K562 (cell line): Measurements from ENCODE around the gene TAF11. TPM values are rescaled to one million over a fixed set of nuclear protein-coding genes. Genes with fewer than 3 reads are reported as not detected.

ENCODE experiments used
- ATAC-seq: fragments of 200-7000 bp; cut with Tn5 transposase; 3 replicates; pipeline ENCODE4 v1.9.1; 2020; ENCODE audit warnings: moderate library complexity
- BruUV-seq: library from RNA; stranded (reverse); fragments of 400-500 nt; replicated peaks from 2 replicates; lab custom pipeline; 2021; lab: Mats Ljungman, UMichigan
- CTCF ChIA-PET: fragments of 300-600 bp; formaldehyde crosslinking; extraction: SDS; loops from one replicate; lab custom pipeline; 2021; ENCODE audit warnings: low intra/inter-chr PET ratio; lab: Yijun Ruan, JAX
- POLR2A ChIA-PET: fragments of 300-600, 350-650 bp; sonication (Branson Sonifier 250); formaldehyde crosslinking; extraction: SDS; loops from one replicate; lab custom pipeline; 2021; ENCODE audit warnings: antibody characterized with exemption, inconsistent platforms; lab: Yijun Ruan, JAX
- DNase-seq, 4 experiments: peaks; one replicate each; pipeline versions ENCODE4 v3.0.0 to v3.0.0-alpha.2; 2011 to 2018; ENCODE audit warnings: low spot score in 3 of 4, mixed read lengths in 3 of 4; ENCODE audit errors: extremely low read depth in 1 of 4
- FAIRE-seq: peaks from 2 replicates; lab custom pipeline; 2011; peaks lifted over from hg19 to GRCh38; lab: Jason Lieb, UNC
- H2AFZ ChIP-seq: 2 replicates; pipeline ENCODE4 v1.6.0; 2011; ENCODE audit warnings: low read depth, low read length, control low read depth, inconsistent platforms
- H3K27ac ChIP-seq: fragments of 200-600 bp; 3 replicates; pipeline ENCODE4 v1.8.0; 2011; ENCODE audit warnings: low read depth, mild to moderate bottlenecking, control low read depth, inconsistent platforms, low read length, moderate library complexity, mixed read lengths; ENCODE audit errors: extremely low read depth
- H3K27me3 ChIP-seq, 2 experiments: fragments of 300-600 bp in 1 of 2; 2 replicates in 1 of 2; 3 replicates in 1 of 2; pipeline versions ENCODE4 v1.6.0 to v1.8.0; 2011; ENCODE audit warnings: inconsistent platforms in 2 of 2, low read length in 2 of 2, mild to moderate bottlenecking in 1 of 2, mixed read lengths in 1 of 2, moderate library complexity in 1 of 2; ENCODE audit not compliant: control insufficient read depth in 2 of 2, insufficient read depth in 2 of 2
- H3K36me3 ChIP-seq: fragments of 300-600 bp; 3 replicates; pipeline ENCODE4 v1.8.0; 2011; ENCODE audit warnings: mild to moderate bottlenecking, low read length, inconsistent platforms; ENCODE audit not compliant: control insufficient read depth, insufficient read depth
- H3K4me1 ChIP-seq, 2 experiments: fragments of 200-600 bp in 1 of 2; replicated peaks in 1 of 2; 2 replicates in 1 of 2; 3 replicates in 1 of 2; pipeline versions ENCODE4 v1.5.1 to v1.8.0; 2011; ENCODE audit warnings: inconsistent platforms in 2 of 2, low read length in 2 of 2, mild to moderate bottlenecking in 1 of 2, mixed read lengths in 1 of 2, moderate library complexity in 1 of 2; ENCODE audit not compliant: control insufficient read depth in 2 of 2, insufficient read depth in 2 of 2
- H3K4me2 ChIP-seq: 2 replicates; pipeline ENCODE4 v1.6.1; 2011; ENCODE audit warnings: low read length, control low read depth, inconsistent platforms, mixed read lengths; ENCODE audit not compliant: insufficient read depth
- H3K4me3 ChIP-seq: fragments of 200-600 bp; sonication (generic), shearing (Covaris generic); 2 replicates; pipeline ENCODE4 v1.5.1; 2016; ENCODE audit warnings: control low read depth, inconsistent platforms
- H3K79me2 ChIP-seq: fragments of 200-600 bp; 3 replicates; pipeline ENCODE4 v1.8.0; 2011; ENCODE audit warnings: low read length, inconsistent platforms; ENCODE audit not compliant: control insufficient read depth, insufficient read depth
- H3K9ac ChIP-seq, 2 experiments: 2 replicates each; pipeline versions ENCODE4 v1.6.0 to v1.6.1; 2011; ENCODE audit warnings: low read depth in 2 of 2, low read length in 2 of 2, control low read depth in 1 of 2, inconsistent platforms in 1 of 2, mild to moderate bottlenecking in 1 of 2, mixed read lengths in 1 of 2; ENCODE audit not compliant: insufficient read depth in 1 of 2
- H3K9me1 ChIP-seq: one replicate; pipeline ENCODE4 v1.6.0; 2011; ENCODE audit warnings: inconsistent platforms, mild to moderate bottlenecking, low read length, moderate library complexity; ENCODE audit not compliant: control insufficient read depth, insufficient read depth
- H3K9me3 ChIP-seq: replicated peaks from 2 replicates; pipeline ENCODE4 v1.5.1; 2011; ENCODE audit warnings: low read depth, low read length, inconsistent platforms; ENCODE audit not compliant: control insufficient read depth, insufficient read depth
- H4K20me1 ChIP-seq: replicated peaks from 2 replicates; pipeline ENCODE4 v1.6.1; 2011; ENCODE audit warnings: low read length, inconsistent platforms, mixed read lengths; ENCODE audit not compliant: control insufficient read depth, insufficient read depth
- FOSL1 ChIP-seq: fragments of 200-800 bp; sonication (Bioruptor generic); conservative IDR thresholded peaks from 2 replicates; pipeline ENCODE4 v1.6.1; 2016; ENCODE audit warnings: missing genetic modification characterization, missing compliant biosample characterization
- FOXP4 ChIP-seq: sonication (generic); formaldehyde crosslinking; IDR thresholded peaks from 2 replicates; pipeline ENCODE4 v1.8.0; 2022; ENCODE audit warnings: mild to moderate bottlenecking, missing genetic modification reagents, borderline replicate concordance
- HOMEZ ChIP-seq: fragments of 250-450 bp; sonication (Bioruptor Pico); IDR thresholded peaks from 2 replicates; pipeline ENCODE4 v1.4.0; 2020; ENCODE audit warnings: mild to moderate bottlenecking, moderate library complexity
- KDM1A ChIP-seq, 2 experiments: fragments of 450-650 bp; IDR thresholded peaks; 2 replicates each; pipeline ENCODE4 v1.6.1; 2016; ENCODE audit warnings: mild to moderate bottlenecking in 2 of 2
- MBD2 ChIP-seq: sonication (generic); IDR thresholded peaks from 2 replicates; pipeline ENCODE4 v1.6.1; 2016; ENCODE audit warnings: low read depth, borderline replicate concordance
- MLLT1 ChIP-seq, 2 experiments: fragments of 450-650 bp; IDR thresholded peaks; 2 replicates each; pipeline ENCODE4 v1.6.1; 2016
- NCOR1 ChIP-seq: fragments of 450-650 bp; IDR thresholded peaks from 2 replicates; pipeline ENCODE4 v1.6.1; 2016; ENCODE audit warnings: mild to moderate bottlenecking, moderate library complexity
- SFPQ ChIP-seq: fragments of 200-400 bp; formaldehyde crosslinking; IDR thresholded peaks from 2 replicates; pipeline ENCODE4 v1.6.1; 2017; ENCODE audit warnings: mild to moderate bottlenecking, low read depth, low read length, moderate library complexity
- SMAD4 ChIP-seq: fragments of 250-450 bp; sonication (Bioruptor Pico); conservative IDR thresholded peaks from 2 replicates; pipeline ENCODE4 v1.8.0; 2021; ENCODE audit warnings: inconsistent platforms, mild to moderate bottlenecking, moderate library complexity
- TAF15 ChIP-seq: fragments of 200-400 bp; formaldehyde crosslinking; IDR thresholded peaks from 2 replicates; pipeline ENCODE4 v1.6.1; 2017; ENCODE audit warnings: mild to moderate bottlenecking, low read depth, low read length, moderate library complexity
- TEAD4 ChIP-seq, 2 experiments: sonication (generic) in 1 of 2; formaldehyde crosslinking in 1 of 2; IDR thresholded peaks; 2 replicates each; pipeline versions ENCODE4 v1.6.1 to v1.8.0; 2012 to 2022; ENCODE audit warnings: borderline replicate concordance in 1 of 2, inconsistent platforms in 1 of 2, low read length in 1 of 2, mild to moderate bottlenecking in 1 of 2, missing genetic modification reagents in 1 of 2
- ZNF766 ChIP-seq: fragments of 200-800 bp; sonication (Bioruptor generic); conservative IDR thresholded peaks from 2 replicates; pipeline ENCODE4 v1.6.1; 2016; ENCODE audit warnings: missing genetic modification characterization, missing compliant biosample characterization
- ZNF785 ChIP-seq: fragments of 250-450 bp; sonication (Bioruptor Pico); IDR thresholded peaks from 2 replicates; pipeline ENCODE4 v1.4.0; 2020; ENCODE audit warnings: mild to moderate bottlenecking
- whole genome bisulfite sequencing: fragments of 100-300 bp; shearing (Covaris generic); methylation state at CpG from one replicate; pipeline ENCODE4 v1.1.6; 2016; ENCODE audit warnings: low coverage, mixed read lengths; ENCODE audit not compliant: insufficient coverage; ENCODE audit errors: missing lambda C conversion rate; 5-methylcytosine and 5-hydroxymethylcytosine counted together
- in situ Hi-C: fragments of 300-500 bp; cut with MboI; formaldehyde crosslinking; loops from 4 replicates; pipeline ENCODE4 v1.15.0; 2018; ENCODE audit warnings: inconsistent platforms, mixed read lengths
- intact Hi-C: fragments of 100-400 bp; cut with micrococcal nuclease; formaldehyde crosslinking; loops from 2 replicates; pipeline ENCODE4 v1.14.2; 2022
- polyA plus RNA-seq, 8 experiments: library from polyadenylated mRNA; depleted of rRNA in 4 of 8; stranded (reverse) in 5 of 8; unstranded in 3 of 8; fragments of >200 nt; fragmentation: Nextera tagmentation in 2 of 8; fragmentation: Illumina TruSeq in 1 of 8; extraction: Ambion mirVana in 2 of 8; extraction: Trizol in 1 of 8; gene quantifications; 2 replicates each; pipeline versions ENCODE4 v1.2.1 to v1.2.3, GENCODE V29; 2011 to 2014; ENCODE audit warnings: inconsistent platforms in 1 of 8, missing spikeins in 1 of 8
- total RNA-seq, 7 experiments: library from RNA; depleted of rRNA in 6 of 7; stranded (reverse); fragments of >200 nt in 6 of 7; fragmentation: Illumina TruSeq in 2 of 7; extraction: Trizol in 2 of 7; gene quantifications; 2 replicates each; pipeline versions ENCODE4 v1.2.1 to v1.2.3, GENCODE V29; 2011 to 2021; ENCODE audit warnings: low replicate concordance in 1 of 7

Gene TAF11
- total and polyA plus RNA-seq, 9 of the 15 experiments (the other 6 are each of a cell fraction or from before 2014, with no cell fraction given) = 40.9 to 91.9 (median 71.9) TPM

- H3K9me3 ChIP-seq = no peaks in the 10 kb centered on the region
- H3K36me3 ChIP-seq = peaks cover 56% of the 10 kb centered on the region
- POLR2A ChIA-PET = interaction anchor here (0.6 to 0.9 kb wide), 3 partner anchors 13 to 131 kb away, joined by 3 to 6 read pairs (median 3); no protein-coding TSS in a partner anchor
- no peak overlapping the region for H2AFZ ChIP-seq
- no peak overlapping the region; the same call in 2 of the 3 replicates for H3K27ac ChIP-seq
- in situ Hi-C loops (no loop called here), intact Hi-C loops (no loop called here)
- no peaks in the 10 kb centered on the region for H3K27me3 ChIP-seq
- no peak overlapping the region for H3K4me3 ChIP-seq
- WGBS = 35% methylated on average over 4 of the region's 4 CpGs
- ATAC-seq (peak; percentile 83), DNase-seq (peak in 2 of 4 experiments; percentile 63 to 80), FAIRE-seq (peak; percentile 84)
- H3K4me1 ChIP-seq = peaks cover 9 to 23% of the 10 kb centered on the region in 2 experiments
- no peaks in the 10 kb centered on the region for H3K9me1 ChIP-seq
- CTCF ChIA-PET = no interaction called here
- no peaks in the 10 kb centered on the region; the same call in 1 of the 2 replicates for H4K20me1 ChIP-seq
- no peaks in the 10 kb centered on the region for H3K79me2 ChIP-seq
- no TSS peak for BruUV-seq
- peak overlapping the region in 1 of 2 experiments; percentile 2; a peak in 1 of 4 replicates for H3K9ac ChIP-seq
- no peak overlapping the region for H3K4me2 ChIP-seq
- TF ChIP-seq SMAD4 (CRISPR knock-in tag) = no peak
- peak; percentile 60; the same call in 1 of the 2 replicates for TF ChIP-seq TEAD4 (IDR thresholded peaks at IDR 0.05; ENCODE audit: low read length)
- TF ChIP-seq TEAD4 (CRISPR knock-in tag; IDR thresholded peaks at IDR 0.05; ENCODE audit: borderline replicate concordance) = no peak
- 0 out of 2 replicates have a peak, but pooled peaks have one; percentile 23 for TF ChIP-seq NCOR1
- no peak for TF ChIP-seq TAF15
- peak; percentile 92 for TF ChIP-seq FOSL1 (tag)
- 0 out of 2 replicates have a peak, but pooled peaks have one; percentile 58 for TF ChIP-seq ZNF766 (CRISPR knock-in tag)
- no peak for TF ChIP-seq FOXP4 (CRISPR knock-in tag)
- peak; percentile 44 to 50; a peak in 2 of 4 replicates for TF ChIP-seq KDM1A (IDR thresholded peaks at IDR 0.05)
- TF ChIP-seq ZNF785 = no peak
- TF ChIP-seq MBD2 = no peak
- 0 out of 2 replicates have a peak, but pooled peaks have one; percentile 12 for TF ChIP-seq HOMEZ (CRISPR knock-in tag)
- TF ChIP-seq SFPQ = no peak
- peak in 1 of 2 experiments; percentile 47; a peak in 1 of 4 replicates for TF ChIP-seq MLLT1 (IDR thresholded peaks at IDR 0.05)
Observed at GRCh38 chr6:34834789-34835518, 52.9 kb downstream of the TAF11 start.
